Mucosa of descending colon (tissue), 3 donors: ENCODE measurements around the gene SSC5D. TPM values are rescaled to one million over a fixed set of nuclear protein-coding genes. Genes with fewer than 3 reads are reported as not detected.

Experiments used
- ATAC-seq: fragments of 200-7000 bp; cut with Tn5 transposase; one replicate; pipeline ENCODE4 v1.9.1; 2020; ENCODE audit warnings: mild to moderate bottlenecking, moderate library complexity
- DNase-seq, 3 donors: peaks; one replicate each; pipeline ENCODE4 v3.0.0-alpha.2; 2020
- H3K36me3 ChIP-seq: fragments of 200-600 bp; one replicate; pipeline ENCODE4 v1.8.0; 2021; ENCODE audit warnings: low read depth, mild to moderate bottlenecking
- H3K4me1 ChIP-seq: fragments of 200-600 bp; one replicate; pipeline ENCODE4 v1.8.0; 2021; ENCODE audit warnings: low read depth, mild to moderate bottlenecking
- H3K4me3 ChIP-seq: fragments of 200-600 bp; one replicate; pipeline ENCODE4 v1.8.0; 2021; ENCODE audit warnings: mild to moderate bottlenecking
- H3K9me3 ChIP-seq: fragments of 200-600 bp; one replicate; pipeline ENCODE4 v1.8.0; 2021; ENCODE audit warnings: mild to moderate bottlenecking
- CTCF ChIP-seq: fragments of 200-600 bp; IDR thresholded peaks from one replicate; pipeline ENCODE4 v1.8.0; 2022; ENCODE audit warnings: antibody characterized with exemption, mild to moderate bottlenecking
- intact Hi-C, 2 donors: fragments of 100-400 bp; cut with DNase I in 1 of 2; cut with micrococcal nuclease in 1 of 2; formaldehyde crosslinking; loops; one replicate each; pipeline versions ENCODE4 v1.11.0 to v1.11.1; 2022; cut with DNase I, micrococcal nuclease
- total RNA-seq, 3 donors: library from RNA; stranded (reverse); fragmentation: NEBNext Ultra II Directional in 2 of 3; extraction: Animal tissue kit (Norgen Biotek cat#: 25700) in 2 of 3; gene quantifications; one replicate each; pipeline versions ENCODE4 v1.2.1 to v1.2.4, GENCODE V29; 2021 to 2023
- donor health status: DM: no; HTN: no; CAD: no; lungs with moderate emphysema.
- donor health status: DM: no; HTN: no; CAD: no.
- donor health status: DM: no; HTN: yes; CAD: no.

SSC5D gene
- total RNA-seq, 3 donors from 2014 or later = 2.6 to 35.0 (median 4.0) TPM

- no peaks in the 10 kb centered on the region for H3K36me3 ChIP-seq
- no peak for ATAC-seq
- H3K9me3 ChIP-seq = no peaks in the 10 kb centered on the region
- intact Hi-C loops = no loop called here
- no peak for DNase-seq
- no peak for TF ChIP-seq CTCF
- H3K4me1 ChIP-seq = no peaks in the 10 kb centered on the region
- no peak overlapping the region for H3K4me3 ChIP-seq
Measured at GRCh38 chr19:55554741-55555152, 66.5 kb downstream of the SSC5D start.

GRCh38 chr19:55559684-55560083 is 71.4 kb downstream of the SSC5D start:
- no peaks in the 10 kb centered on the region for H3K36me3 ChIP-seq
- intact Hi-C loops = no loop called here

GRCh38 chr19:55563261-55563690 is 75.0 kb downstream of the SSC5D start:
- no peaks in the 10 kb centered on the region for H3K36me3 ChIP-seq
- H3K9me3 ChIP-seq = no peaks in the 10 kb centered on the region
- ATAC-seq = peak; percentile 68
- intact Hi-C loops = no loop called here
- TF ChIP-seq CTCF = no peak
- H3K4me3 ChIP-seq = no peak overlapping the region
- DNase-seq = peak in 1 of 3 donors; percentile 28
- H3K4me1 ChIP-seq = peaks cover 3% of the 10 kb centered on the region

More at GRCh38 chr19:55559684-55560083, 71.4 kb downstream of the SSC5D start:
- ATAC-seq (no peak), DNase-seq (peak in 1 of 3 donors; percentile 7)
- Histone ChIP-seq H3K4me1 (peaks cover 3% of the 10 kb centered on the region), H3K4me3 (no peak overlapping the region), H3K9me3 (no peaks in the 10 kb centered on the region)
- no peak for TF ChIP-seq CTCF

- no peak for TF ChIP-seq CTCF
- Histone ChIP-seq H3K36me3 (no peaks in the 10 kb centered on the region), H3K4me1 (peaks cover 3% of the 10 kb centered on the region), H3K9me3 (no peaks in the 10 kb centered on the region), H3K4me3 (no peak overlapping the region)
- DNase-seq = no peak
- no peak for ATAC-seq
- intact Hi-C loops = no loop called here
Measured at GRCh38 chr19:55566823-55567222, 78.6 kb downstream of the SSC5D start.

- ATAC-seq = no peak
- DNase-seq = no peak
- intact Hi-C loops = no loop called here
- TF ChIP-seq CTCF = no peak
- Histone ChIP-seq H3K4me3 (no peak overlapping the region), H3K4me1 (peaks cover 3% of the 10 kb centered on the region), H3K9me3 (no peaks in the 10 kb centered on the region), H3K36me3 (no peaks in the 10 kb centered on the region)
Measured at GRCh38 chr19:55567708-55568328, 79.6 kb downstream of the SSC5D start.

Other genes starting within 250 kb of the SSC5D start
- gene PPP6R1, start 229.4 kb upstream of the SSC5D start, total RNA-seq = 10 to 100 TPM; 60.0 to 72.9 (median 65.9) TPM
- gene HSPBP1, start 208.3 kb upstream of the SSC5D start, total RNA-seq = 10 to 100 TPM; 25.6 to 36.0 (median 29.5) TPM
- gene BRSK1, start 204.4 kb upstream of the SSC5D start, total RNA-seq = 10 to 100 TPM in 1 of 3 donors, 1 to 10 TPM in 2; 1.6 to 18.1 (median 1.9) TPM
- 10 to 100 TPM; 31.6 to 62.1 (median 36.4) TPM for gene TMEM150B, start 163.1 kb upstream of the SSC5D start, total RNA-seq
- gene KMT5C, start 148.6 kb upstream of the SSC5D start, total RNA-seq = 10 to 100 TPM; 14.7 to 19.3 (median 16.5) TPM
- 10 to 100 TPM; 16.6 to 30.0 (median 17.2) TPM for gene COX6B2, start 133.7 kb upstream of the SSC5D start, total RNA-seq
- not detected for gene GARIN5B, start 125.2 kb upstream of the SSC5D start, total RNA-seq
- gene IL11, start 118.0 kb upstream of the SSC5D start, total RNA-seq = under 1 TPM; 0.24 to 0.32 (median 0.29) TPM
- gene TMEM190, start 111.6 kb upstream of the SSC5D start, total RNA-seq = not detected
- gene TMEM238, start 104.1 kb upstream of the SSC5D start, total RNA-seq = 10 to 100 TPM; 31.4 to 84.2 (median 68.0) TPM
- gene RPL28, start 102.5 kb upstream of the SSC5D start, total RNA-seq = 1,000 to 10,000 TPM in 2 of 3 donors, 100 to 1,000 TPM in 1; 942 to 1,365 (median 1,241) TPM
- 10 to 100 TPM; 14.0 to 41.6 (median 23.0) TPM for gene UBE2S, start 80.6 kb upstream of the SSC5D start, total RNA-seq
- gene SHISA7, start 45.1 kb upstream of the SSC5D start, total RNA-seq = under 1 TPM in 1 of 3 donors, not detected in 2; 0.35 TPM
- gene ISOC2, start 26.8 kb upstream of the SSC5D start, total RNA-seq = 10 to 100 TPM; 65.8 to 88.4 (median 86.9) TPM
- not detected for gene C19orf85, start 23.7 kb upstream of the SSC5D start, total RNA-seq
- gene ZNF628, start 11.8 kb upstream of the SSC5D start, total RNA-seq = 10 to 100 TPM in 1 of 3 donors, 1 to 10 TPM in 2; 6.8 to 11.1 (median 7.9) TPM
- 10 to 100 TPM in 1 of 3 donors, 1 to 10 TPM in 2; 3.9 to 21.7 (median 5.5) TPM for gene NAT14, start 3.2 kb upstream of the SSC5D start, total RNA-seq
- not detected for gene SBK2, start 48.7 kb downstream of the SSC5D start, total RNA-seq
- under 1 TPM in 2 of 3 donors, not detected in 1; 0.34 to 0.54 TPM for gene SBK3, start 57.1 kb downstream of the SSC5D start, total RNA-seq
- 10 to 100 TPM in 1 of 3 donors, 1 to 10 TPM in 2; 6.2 to 13.6 (median 7.2) TPM for gene ZNF579, start 92.4 kb downstream of the SSC5D start, total RNA-seq
- 10 to 100 TPM; 15.7 to 20.3 (median 20.0) TPM for gene FIZ1, start 111.1 kb downstream of the SSC5D start, total RNA-seq
- 10 to 100 TPM; 25.5 to 27.1 (median 26.5) TPM for gene ZNF524, start 111.9 kb downstream of the SSC5D start, total RNA-seq
- 10 to 100 TPM; 12.7 to 18.5 (median 13.2) TPM for gene ZNF865, start 117.2 kb downstream of the SSC5D start, total RNA-seq
- gene ZNF784, start 136.1 kb downstream of the SSC5D start, total RNA-seq = 10 to 100 TPM in 2 of 3 donors, 1 to 10 TPM in 1; 8.7 to 13.8 (median 10.1) TPM
- gene ZNF580, start 152.6 kb downstream of the SSC5D start, total RNA-seq = 10 to 100 TPM; 29.6 to 46.0 (median 31.6) TPM
- gene ZNF581, start 155.2 kb downstream of the SSC5D start, total RNA-seq = 10 to 100 TPM; 15.2 to 22.5 (median 20.1) TPM
- 10 to 100 TPM in 1 of 3 donors, 1 to 10 TPM in 2; 5.5 to 14.8 (median 6.3) TPM for gene CCDC106, start 159.8 kb downstream of the SSC5D start, total RNA-seq
- 100 to 1,000 TPM; 162 to 194 (median 163) TPM for gene U2AF2, start 166.6 kb downstream of the SSC5D start, total RNA-seq
- 100 to 1,000 TPM; 156 to 251 (median 192) TPM for gene EPN1, start 186.8 kb downstream of the SSC5D start, total RNA-seq
- gene NLRP9, start 250.0 kb downstream of the SSC5D start, total RNA-seq = not detected